8988T (cell line): Measurements from ENCODE around the gene DHX29.
"Not testable (repeated sequence)": the region's sequence is repeated elsewhere in the genome, so short reads cannot be mapped to it uniquely, and the experiment has no call there.

Experiments
- DNase-seq: peaks from one replicate; pipeline ENCODE4 v3.0.0; 2011

Gene DHX29, protein sequence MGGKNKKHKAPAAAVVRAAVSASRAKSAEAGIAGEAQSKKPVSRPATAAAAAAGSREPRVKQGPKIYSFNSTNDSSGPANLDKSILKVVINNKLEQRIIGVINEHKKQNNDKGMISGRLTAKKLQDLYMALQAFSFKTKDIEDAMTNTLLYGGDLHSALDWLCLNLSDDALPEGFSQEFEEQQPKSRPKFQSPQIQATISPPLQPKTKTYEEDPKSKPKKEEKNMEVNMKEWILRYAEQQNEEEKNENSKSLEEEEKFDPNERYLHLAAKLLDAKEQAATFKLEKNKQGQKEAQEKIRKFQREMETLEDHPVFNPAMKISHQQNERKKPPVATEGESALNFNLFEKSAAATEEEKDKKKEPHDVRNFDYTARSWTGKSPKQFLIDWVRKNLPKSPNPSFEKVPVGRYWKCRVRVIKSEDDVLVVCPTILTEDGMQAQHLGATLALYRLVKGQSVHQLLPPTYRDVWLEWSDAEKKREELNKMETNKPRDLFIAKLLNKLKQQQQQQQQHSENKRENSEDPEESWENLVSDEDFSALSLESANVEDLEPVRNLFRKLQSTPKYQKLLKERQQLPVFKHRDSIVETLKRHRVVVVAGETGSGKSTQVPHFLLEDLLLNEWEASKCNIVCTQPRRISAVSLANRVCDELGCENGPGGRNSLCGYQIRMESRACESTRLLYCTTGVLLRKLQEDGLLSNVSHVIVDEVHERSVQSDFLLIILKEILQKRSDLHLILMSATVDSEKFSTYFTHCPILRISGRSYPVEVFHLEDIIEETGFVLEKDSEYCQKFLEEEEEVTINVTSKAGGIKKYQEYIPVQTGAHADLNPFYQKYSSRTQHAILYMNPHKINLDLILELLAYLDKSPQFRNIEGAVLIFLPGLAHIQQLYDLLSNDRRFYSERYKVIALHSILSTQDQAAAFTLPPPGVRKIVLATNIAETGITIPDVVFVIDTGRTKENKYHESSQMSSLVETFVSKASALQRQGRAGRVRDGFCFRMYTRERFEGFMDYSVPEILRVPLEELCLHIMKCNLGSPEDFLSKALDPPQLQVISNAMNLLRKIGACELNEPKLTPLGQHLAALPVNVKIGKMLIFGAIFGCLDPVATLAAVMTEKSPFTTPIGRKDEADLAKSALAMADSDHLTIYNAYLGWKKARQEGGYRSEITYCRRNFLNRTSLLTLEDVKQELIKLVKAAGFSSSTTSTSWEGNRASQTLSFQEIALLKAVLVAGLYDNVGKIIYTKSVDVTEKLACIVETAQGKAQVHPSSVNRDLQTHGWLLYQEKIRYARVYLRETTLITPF (N-terminal part only)

DNA sequence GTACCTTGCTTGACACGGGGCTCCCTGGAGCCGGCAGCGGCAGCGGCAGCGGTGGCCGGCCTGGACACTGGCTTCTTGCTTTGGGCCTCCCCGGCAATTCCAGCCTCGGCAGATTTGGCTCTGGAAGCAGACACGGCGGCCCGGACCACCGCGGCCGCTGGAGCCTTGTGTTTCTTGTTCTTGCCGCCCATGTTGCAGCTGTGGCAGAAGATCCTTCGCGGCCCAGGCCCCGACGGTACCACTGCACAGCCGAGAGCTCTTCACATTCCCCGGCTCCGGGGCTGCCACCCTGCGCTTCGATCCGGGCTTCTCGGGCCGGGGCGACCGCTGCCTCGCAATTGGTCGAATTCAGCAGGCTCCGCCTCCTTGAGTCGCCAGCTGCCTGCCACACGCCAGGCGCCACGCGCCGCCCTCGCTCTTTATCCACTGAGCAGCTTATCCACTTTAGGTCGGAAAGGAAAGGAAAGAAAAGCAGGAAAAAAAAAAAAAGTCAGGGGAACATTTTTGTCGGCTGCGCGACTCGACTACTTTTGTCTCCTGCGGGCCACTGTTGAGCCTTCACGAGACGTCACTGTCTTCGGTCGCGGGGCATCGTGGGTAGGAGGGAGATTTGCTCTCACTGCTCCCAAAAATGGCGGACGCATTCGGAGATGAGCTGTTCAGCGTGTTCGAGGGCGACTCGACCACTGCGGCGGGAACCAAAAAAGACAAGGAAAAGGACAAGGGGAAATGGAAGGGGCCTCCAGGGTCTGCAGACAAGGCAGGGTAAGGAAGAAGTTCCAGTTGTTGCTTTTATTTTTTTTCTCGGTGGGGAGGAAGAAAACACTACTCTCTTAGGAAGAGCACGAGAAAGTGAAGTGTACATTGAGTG lies at the start of gene DHX29, which contains the start of gene MTREX:
Gene DHX29, minus strand, starts transcription at position 312 of the 871 bp plus-strand sequence. Its CDS starts 121 bp downstream, at position 191.
Gene MTREX, plus strand, starts transcription at position 607 of the 871 bp plus-strand sequence. Its CDS starts 25 bp downstream, at position 632.
- peak; percentile 70 for DNase-seq

DNA sequence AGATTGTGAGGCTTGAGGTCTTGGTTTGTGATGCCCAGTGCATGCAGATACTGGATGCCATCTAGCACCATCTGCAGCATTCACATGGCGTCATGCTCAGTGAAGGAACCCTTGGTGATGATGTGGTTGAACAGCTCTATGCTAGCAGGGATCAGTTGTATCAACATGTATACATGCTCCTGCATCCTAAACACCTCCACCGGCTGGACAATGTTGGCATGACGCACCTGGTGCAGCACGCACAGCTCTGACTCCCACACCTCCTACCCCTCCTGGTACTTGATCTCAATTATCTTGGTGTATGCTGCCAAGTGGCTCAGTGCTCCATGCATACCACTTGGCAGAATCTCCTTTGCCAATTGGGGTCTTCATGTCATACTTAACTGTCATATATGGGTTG lies 49.4 kb upstream of the DHX29 start:
- DNase-seq, result no peak

DNA sequence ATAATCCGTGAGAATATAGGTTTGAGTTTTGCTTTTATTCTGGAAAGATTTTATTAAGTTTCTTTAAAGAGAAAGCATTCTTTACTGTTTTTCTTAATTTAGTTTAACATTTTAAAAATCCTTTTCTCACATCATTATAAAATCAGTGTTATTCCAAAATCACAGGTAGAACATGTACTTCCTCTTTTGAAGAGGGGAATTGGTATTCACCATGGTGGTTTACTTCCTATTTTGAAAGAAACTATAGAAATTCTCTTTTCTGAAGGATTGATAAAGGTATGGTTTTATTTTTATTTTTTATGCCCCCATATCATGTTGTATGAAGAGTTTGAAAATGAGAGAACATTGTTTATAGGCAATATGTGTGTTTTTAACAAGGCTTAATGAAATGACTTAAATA lies 43.3 kb upstream of the DHX29 start:
- no peak for DNase-seq

DNA sequence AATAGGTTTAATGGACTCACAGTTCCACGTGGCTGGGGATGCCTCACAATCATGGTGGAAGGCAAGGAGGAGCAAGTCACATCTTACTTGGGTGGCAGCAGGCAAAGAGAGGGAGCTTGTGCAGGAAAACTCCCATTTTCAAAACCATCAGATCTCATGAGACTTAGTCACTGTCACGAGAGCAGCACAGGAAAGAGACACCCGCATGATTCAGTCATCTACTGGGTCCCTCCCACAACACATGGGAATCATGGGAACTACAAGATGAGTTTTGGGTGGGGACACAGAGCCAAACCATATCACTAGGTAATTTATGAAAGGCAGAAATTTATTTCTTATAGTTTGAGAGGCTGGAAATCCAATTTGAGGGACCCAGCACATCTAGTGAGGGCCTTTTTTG lies 40.3 kb upstream of the DHX29 start:
- DNase-seq, result no peak

DNA sequence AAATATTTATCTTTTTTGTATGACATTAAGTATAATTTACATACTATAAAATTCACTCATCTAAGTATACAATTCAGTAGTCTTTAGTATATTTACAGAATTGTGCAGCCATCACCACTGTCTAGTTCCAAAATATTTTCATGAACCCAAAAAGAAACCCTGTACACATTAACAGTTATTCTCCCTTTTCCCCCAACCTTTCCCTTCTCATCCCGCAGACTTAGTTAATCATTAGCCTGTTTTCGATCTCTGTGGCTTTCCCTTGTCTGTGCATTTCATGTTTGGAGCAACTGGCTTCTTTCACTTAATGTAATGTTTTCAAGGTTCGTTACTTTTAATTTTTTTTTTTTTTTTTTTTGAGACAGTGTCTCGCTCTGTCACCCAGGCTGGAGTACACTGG lies 37.8 kb upstream of the DHX29 start:
- DNase-seq, result no peak

DNA sequence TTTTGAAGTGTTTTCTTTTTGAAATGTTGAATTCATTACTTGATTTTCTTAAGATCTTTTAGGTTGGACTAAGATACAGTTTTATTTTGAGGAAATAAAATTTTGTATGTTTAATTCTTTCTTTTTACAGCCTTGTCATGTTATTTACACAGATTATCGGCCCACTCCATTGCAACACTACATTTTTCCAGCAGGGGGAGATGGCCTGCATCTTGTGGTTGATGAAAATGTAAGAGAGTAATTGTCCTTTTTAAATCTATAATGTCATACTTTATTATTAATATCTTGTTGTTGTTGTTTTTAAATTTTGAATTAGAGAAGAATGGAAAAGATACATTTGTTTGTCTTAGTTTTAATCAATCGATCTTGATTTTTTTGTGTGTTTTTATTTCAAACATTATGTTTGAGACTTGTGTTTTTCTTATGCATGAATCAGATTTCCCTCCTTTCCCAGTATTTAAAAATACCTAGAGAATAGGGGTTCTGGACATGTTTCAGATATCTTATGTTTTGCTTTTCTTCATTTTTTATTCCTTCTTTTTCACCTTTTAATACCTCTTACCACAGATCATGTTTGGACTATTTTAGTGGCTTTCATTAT lies 37.0 kb upstream of the DHX29 start:
- no peak for DNase-seq

DNA sequence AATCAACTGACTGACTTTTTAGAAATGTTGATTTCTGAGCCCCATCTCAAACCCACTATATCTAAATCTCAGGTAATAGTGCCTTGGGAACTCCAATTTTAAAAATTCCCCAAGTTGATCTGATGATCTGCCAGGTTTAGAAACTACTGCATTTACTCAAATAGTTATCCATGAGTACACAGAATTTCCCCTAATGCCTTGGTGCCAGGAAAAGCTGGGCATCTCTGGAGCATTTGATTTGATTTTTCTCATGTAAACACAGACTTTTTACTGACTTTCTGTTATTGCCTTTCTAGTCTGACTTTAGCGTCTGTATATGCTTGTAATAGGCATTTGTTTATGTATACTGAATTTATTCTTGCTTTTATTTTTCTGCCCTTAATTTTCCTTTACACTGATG lies 36.1 kb upstream of the DHX29 start:
- DNase-seq, result no peak

DNA sequence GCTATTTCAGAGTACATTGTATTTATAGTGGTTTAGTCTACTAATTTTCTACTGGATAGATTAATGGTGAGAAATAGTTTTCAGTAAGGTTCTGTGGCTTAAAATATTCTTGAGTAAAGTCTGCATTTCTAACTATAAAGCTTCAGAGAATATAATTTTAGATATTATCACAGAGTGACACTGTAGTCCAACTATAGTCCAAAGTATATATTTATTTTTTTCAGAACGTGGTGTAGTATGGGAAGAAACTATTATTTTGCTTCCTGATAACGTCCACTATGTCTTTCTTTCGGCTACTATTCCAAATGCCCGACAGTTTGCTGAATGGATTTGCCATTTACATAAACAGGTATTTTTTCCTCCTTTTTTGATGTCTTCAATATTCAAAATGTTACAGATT lies 35.6 kb upstream of the DHX29 start:
- DNase-seq, result no peak

DNA sequence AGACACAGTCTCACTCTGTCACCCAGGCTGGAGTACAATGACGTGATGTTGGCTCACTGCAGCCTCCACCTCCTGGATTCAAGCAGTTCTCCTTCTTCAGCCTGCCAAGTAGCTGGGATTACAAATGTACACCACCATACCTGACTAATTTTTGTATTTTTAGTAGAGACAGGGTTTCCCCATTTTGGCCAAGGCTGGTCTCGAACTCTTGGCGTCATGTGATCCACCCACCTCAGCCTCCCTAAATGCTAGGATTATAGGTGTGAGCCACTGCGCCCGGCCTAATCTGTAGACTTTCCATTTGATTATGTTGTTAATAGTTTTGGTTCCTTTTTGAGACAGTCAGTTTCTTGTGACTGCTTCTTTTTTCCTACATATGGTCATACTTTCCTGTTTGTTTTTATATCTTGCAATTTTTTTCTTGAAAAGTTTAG lies 31.3 kb upstream of the DHX29 start:
- DNase-seq, result no peak

DNA sequence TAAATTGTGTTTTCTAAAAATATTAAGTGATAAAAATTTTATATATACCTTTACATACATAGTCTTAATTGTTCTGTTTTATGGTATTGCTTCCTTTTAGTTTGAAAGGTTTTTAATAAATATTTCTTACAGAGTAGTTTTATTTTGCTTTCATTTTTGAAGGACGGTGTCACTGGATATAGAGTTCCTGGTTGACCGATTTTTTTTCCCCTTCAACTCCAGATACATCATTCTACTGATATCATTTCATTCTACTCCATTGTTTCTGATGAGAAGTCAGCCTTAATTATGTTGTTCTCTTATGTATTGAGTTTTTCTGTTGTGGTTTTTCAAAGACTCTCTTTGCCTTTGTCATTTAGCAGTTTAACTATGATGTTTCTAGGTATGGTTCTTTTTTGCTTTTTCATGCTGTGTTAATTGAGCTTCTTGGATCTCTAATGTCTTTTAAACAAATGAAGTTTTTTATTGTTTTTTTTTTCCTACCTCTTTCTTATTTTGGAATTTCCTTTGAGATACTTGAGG lies 30.7 kb upstream of the DHX29 start:
- DNase-seq, result no peak

DNA sequence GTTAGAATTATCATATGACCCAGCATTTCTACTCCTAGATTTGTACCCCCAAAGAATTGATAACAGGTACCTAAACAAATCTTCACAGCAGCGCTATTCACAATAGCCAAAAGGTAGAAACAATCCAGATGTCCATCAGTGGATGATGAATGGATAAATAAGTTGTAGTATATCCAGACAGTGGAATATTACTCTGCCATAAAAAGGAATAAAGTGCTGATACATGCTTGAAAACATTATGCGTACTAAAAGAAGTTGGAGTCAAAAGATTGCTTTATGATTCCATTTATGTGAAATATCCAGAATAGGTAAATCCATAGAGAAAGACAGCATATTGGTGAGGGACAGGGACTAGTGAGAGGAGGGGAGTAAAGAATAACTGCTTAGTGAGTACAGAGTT lies 26.3 kb upstream of the DHX29 start:
- DNase-seq, result no peak

DNA sequence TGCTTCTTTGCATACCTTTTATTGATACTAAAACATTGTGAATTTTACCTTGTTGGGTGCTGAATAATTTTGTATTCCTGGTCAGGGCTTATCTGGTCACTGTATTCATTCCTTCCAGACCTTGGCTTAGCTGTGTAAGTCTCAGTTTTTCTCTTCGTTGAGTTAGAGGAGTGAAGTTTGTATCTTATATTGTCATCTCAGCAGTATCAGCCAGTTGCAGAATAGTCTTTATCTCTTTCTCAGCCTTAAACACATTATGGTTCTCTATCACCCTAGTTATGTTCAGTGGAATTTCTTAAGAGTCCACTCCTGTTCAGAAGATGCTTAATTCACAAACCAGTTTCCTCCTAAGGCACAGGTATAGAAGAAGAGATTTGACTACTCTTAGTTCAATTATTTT lies 25.5 kb upstream of the DHX29 start:
- no peak for DNase-seq

DNA sequence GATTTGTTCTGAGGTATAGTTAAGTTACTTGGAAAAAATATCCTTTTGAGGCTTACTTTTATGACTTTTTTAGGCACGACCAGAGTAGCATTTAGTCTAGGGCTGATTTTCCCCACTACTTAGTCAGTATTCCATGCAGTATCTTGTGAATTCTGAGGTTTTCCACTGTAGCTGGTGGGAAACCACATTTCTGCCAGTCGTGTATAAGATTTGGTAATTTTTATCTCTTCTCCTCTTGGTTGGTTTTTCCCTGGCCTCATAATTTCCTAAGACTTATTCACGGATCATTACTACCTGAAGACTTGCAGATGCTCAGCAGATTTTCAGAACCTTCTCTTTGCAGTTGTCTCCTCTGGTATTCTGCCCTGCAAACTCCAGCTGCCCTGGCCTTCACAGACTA lies 23.8 kb upstream of the DHX29 start:
- DNase-seq, result no peak

DNA sequence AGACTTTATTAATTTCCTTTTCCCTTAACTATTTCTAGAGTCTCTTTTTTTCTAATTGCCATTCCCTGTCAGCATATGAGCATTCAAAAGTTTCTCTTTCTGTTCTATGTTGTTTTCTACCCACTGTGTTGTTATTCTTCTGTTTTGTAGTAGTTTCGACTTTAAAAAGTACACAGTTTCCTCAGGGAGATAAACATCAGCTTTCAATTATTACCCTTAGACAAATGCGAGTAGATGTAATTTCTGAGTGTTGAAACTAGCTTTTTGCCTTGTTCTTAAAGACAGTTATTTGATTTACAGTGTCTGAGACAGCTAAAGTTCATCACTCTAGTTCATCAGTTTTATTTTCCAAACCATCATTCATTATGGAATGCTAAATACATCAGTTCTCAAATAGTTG lies 19.8 kb upstream of the DHX29 start:
- DNase-seq, result no peak

DNA sequence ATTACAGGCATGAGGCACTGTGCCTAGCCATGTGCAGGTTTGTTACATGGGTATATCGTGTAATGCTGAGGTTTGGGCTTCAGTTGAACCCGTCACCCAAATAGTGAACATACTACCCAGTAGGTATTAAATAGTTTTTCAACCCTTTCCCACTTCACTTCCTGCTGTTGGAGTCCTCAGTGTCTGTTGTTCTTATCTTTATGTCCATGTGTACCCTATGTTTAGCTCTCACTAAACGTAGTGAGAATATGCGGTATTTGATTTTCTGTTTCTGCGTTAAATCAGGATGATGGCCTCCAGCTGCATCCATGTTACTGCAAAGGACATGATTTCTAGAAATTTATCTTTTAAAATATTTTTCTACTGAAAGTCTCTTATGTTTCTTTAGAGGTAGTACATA lies 18.1 kb upstream of the DHX29 start:
- DNase-seq, result no peak

DNA sequence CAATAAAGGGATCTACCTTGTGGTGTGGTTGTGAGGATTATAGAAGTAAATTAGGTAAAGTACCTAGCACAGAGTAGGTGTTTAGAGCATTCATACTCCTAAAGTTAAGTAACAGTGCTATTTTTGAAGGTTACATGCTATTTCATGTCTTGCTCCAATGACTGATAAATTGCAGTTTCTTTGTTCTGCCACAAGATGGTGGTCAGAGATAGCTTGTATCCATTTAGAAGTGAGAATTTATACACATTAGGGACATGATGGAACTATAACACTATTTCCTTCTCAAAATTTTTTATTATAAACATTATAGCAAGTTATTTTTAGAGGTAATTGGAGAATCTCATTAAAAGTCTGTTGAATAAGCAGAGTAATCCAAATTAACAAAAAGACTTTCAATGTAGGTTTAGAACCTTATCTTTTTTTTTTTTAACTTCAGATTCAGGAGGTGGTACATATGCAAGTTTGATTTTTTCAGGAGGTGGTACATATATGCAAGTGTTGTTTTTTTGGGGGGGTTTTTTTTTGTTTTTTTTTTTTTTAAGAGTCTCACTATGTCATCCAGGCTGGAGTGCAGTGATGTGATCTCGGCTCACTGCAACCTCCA lies 17.4 kb upstream of the DHX29 start:
- DNase-seq, result no peak

DNA sequence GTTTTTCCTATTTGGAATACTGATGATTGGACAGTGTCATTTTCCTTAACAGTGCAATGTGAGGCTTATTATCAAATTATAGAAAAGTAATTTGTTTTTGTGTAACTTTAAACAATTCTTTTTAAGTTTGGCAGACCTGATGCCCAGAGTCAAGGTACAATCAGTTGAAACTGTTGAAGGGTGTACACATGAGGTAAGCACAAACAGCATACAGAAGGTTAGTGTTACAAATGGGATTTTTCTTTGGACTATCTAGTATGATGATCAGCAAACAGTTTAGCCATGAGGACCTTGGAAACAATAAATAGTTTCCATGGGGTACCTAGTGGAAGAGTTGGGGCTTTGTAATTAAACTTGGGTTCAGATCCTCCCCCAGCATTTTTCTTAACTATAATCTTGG lies 16.5 kb upstream of the DHX29 start:
- no peak for DNase-seq

DNA sequence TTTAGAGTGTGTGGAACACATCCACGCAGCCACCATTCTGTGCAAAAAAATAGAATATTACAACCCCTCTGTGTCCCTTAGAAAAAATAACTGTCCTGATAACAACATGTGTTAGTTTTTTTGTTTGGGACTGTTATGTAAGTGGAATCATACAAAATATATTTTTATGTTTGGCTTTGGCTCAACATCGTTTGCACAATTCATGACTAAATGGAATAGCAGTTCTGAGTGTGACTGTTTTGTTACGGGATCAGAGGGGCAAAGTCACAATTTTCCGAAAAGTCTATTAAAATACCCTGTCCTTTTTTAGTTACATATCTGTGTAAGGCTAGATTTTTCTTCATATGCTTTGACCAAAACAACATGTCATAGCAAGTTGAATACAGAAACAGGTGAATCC lies 13.1 kb upstream of the DHX29 start:
- no peak for DNase-seq

DNA sequence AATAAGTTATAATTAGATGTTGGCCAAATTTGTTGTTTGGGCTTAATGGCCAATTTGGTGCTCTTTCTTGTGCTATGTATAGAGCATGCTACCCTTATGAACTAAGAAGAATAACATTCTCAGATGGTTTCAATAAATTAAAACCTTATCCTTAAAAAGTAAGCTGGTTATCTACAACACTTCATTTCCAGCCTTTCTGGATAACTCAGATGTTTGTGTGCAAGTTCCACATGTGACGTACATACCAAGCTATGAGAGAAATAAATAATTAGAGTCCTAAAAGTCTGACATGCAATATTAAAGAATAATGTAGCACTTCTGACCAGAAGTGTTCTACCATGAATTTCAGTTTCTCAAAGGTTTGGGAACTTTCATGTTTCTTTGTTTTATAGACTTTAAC lies 12.0 kb upstream of the DHX29 start:
- DNase-seq, result no peak

DNA sequence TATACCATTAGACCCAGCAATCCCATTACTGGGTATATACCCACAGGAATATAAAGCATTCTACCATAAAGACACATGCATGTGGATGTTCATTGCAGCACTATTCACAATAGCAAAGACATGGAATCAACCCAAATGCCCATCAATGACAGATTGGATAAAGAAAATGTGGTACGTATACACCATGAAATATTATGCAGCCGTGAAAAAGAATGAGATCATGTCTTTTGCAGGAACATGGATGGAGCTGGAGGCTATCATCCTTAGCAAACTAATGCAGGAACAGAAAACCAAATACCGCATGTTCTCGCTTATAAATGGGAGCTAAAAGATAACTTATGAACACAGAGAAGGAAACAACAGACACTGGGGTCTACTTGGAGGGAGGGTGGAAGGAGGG lies 10.7 kb upstream of the DHX29 start:
- DNase-seq, result not testable (repeated sequence)

DNA sequence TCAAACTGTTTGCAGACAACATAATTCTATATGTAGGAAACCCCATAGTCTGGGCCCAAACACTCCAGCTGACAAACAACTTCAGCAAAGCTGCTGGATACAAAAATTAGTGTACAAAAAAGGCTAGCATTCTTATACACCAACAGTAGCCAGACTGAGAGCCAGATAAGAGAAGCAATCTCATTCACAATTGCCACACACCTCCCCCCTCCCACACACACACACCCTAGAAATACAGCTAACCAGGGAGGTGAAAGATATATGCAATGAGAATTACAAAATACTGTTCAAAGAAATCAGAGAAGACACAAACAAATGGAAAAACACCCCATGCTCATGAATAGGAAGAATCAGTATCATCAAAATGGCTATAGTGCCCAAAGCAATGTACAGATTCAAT lies 9.3 kb upstream of the DHX29 start:
- no peak for DNase-seq
